OCI-LY1 (cell line): Measurements from ENCODE around the gene AVPR1B.

Experiments used
- H2AFZ ChIP-seq: fragments of 200-600 bp; sonication (generic), shearing (Covaris generic); 2 replicates; pipeline ENCODE4 v1.6.0; 2014; ENCODE audit warnings: antibody characterized with exemption, mild to moderate bottlenecking, low read length
- H3F3A ChIP-seq: fragments of 200-600 bp; sonication (generic), shearing (Covaris generic); 2 replicates; pipeline ENCODE4 v1.6.0; 2014; ENCODE audit warnings: mild to moderate bottlenecking, antibody characterized with exemption, low read length, moderate library complexity; ENCODE audit not compliant: insufficient read depth
- H3K27ac ChIP-seq: fragments of 200-600 bp; sonication (generic); 2 replicates; pipeline ENCODE4 v1.5.1; 2014; ENCODE audit warnings: low read length, mixed run types, mild to moderate bottlenecking, low read depth; ENCODE audit not compliant: poor library complexity, severe bottlenecking
- H3K27me3 ChIP-seq: fragments of 200-600 bp; sonication (generic); 2 replicates; pipeline ENCODE4 v1.6.0; 2014; ENCODE audit warnings: antibody characterized with exemption, mild to moderate bottlenecking, low read length, moderate library complexity; ENCODE audit not compliant: insufficient read depth
- H3K36me3 ChIP-seq: fragments of 200-600 bp; sonication (generic); 2 replicates; pipeline ENCODE4 v1.6.1; 2014; ENCODE audit warnings: mild to moderate bottlenecking, antibody characterized with exemption, low read length, moderate library complexity, mixed read lengths; ENCODE audit not compliant: insufficient read depth
- H3K4me1 ChIP-seq: fragments of 200-600 bp; sonication (generic); 2 replicates; pipeline ENCODE4 v1.5.1; 2014; ENCODE audit warnings: mild to moderate bottlenecking, low read length, moderate library complexity; ENCODE audit not compliant: insufficient read depth, severe bottlenecking
- H3K4me2 ChIP-seq: fragments of 200-600 bp; sonication (generic), shearing (Covaris generic); 2 replicates; pipeline ENCODE4 v1.6.1; 2014; ENCODE audit warnings: low read length
- H3K4me3 ChIP-seq: fragments of 200-600 bp; sonication (generic); 2 replicates; pipeline ENCODE4 v1.5.1; 2014; ENCODE audit warnings: low read length, low read depth, mild to moderate bottlenecking, mixed read lengths; ENCODE audit not compliant: poor library complexity, severe bottlenecking
- H3K79me2 ChIP-seq: fragments of 200-600 bp; shearing (Covaris generic); 2 replicates; pipeline ENCODE4 v1.6.1; 2016; ENCODE audit warnings: mixed run types, low read length, mixed read lengths; ENCODE audit not compliant: insufficient read depth
- H3K9ac ChIP-seq: fragments of 200-600 bp; sonication (generic), shearing (Covaris generic); 2 replicates; pipeline ENCODE4 v1.6.1; 2014; ENCODE audit warnings: mild to moderate bottlenecking, low read length, mixed read lengths
- H3K9me2 ChIP-seq: fragments of 200-600 bp; sonication (generic), shearing (Covaris generic); 2 replicates; pipeline ENCODE4 v1.6.1; 2014; ENCODE audit warnings: low read depth, mild to moderate bottlenecking, low read length, mixed read lengths
- H3K9me3 ChIP-seq: fragments of 200-600 bp; shearing (Covaris generic); 2 replicates; pipeline ENCODE4 v1.6.1; 2014; ENCODE audit warnings: low read length, mixed read lengths
- H4K20me1 ChIP-seq: fragments of 200-600 bp; sonication (generic), shearing (Covaris generic); 2 replicates; pipeline ENCODE4 v1.6.0; 2016; ENCODE audit warnings: mild to moderate bottlenecking, low read length; ENCODE audit not compliant: insufficient read depth
- EZH2 ChIP-seq: fragments of 200-600 bp; sonication (generic), shearing (Covaris generic); IDR thresholded peaks from 2 replicates; pipeline ENCODE4 v1.8.0; 2017; ENCODE audit warnings: borderline replicate concordance, mixed run types, mild to moderate bottlenecking, antibody characterized with exemption, low read length, moderate library complexity, mixed read lengths
- TF ChIP-seq, protein P1 (sequence below): fragments of 200-600 bp; sonication (generic), shearing (Covaris generic); IDR thresholded peaks from 2 replicates; pipeline ENCODE4 v1.5.1; 2017; ENCODE audit warnings: mild to moderate bottlenecking, antibody characterized with exemption, low read length, moderate library complexity, mixed read lengths

The AVPR1B gene

DNA sequence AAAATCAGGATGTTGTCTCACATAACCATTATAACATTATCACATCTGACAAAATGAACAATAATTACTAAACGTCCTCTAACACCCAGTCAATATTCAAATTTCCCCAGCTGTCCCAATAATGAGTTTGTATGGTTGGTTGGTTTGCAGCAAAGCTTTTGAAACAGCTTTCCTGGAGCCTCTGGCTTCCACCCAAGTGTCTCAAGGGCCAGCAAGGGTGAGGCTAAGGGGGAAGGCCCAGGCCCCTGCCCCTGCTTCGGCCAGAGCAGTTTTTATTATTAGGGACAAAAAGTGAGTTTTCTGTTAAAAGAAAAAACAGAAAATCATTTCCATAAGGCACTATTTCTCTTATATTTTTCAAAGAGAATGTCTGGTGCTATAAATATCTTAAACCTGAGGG is 19.1 kb upstream of the AVPR1B start:
- Histone ChIP-seq H4K20me1 (no peaks in the 10 kb centered on the region), H3K4me2 (no peak overlapping the region), H2AFZ (no peak overlapping the region), H3K9me3 (no peaks in the 10 kb centered on the region), H3F3A (no peaks in the 10 kb centered on the region), H3K4me1 (no peaks in the 10 kb centered on the region), H3K36me3 (no peaks in the 10 kb centered on the region), H3K27me3 (peaks cover 5% of the 10 kb centered on the region; the same call in 1 of the 2 replicates), H3K79me2 (no peaks in the 10 kb centered on the region), H3K27ac (no peak overlapping the region), H3K4me3 (no peak overlapping the region), H3K9me2 (no peaks in the 10 kb centered on the region), H3K9ac (no peak overlapping the region)
- TF ChIP-seq EZH2, result no peak
- TF ChIP-seq, protein P1, sequence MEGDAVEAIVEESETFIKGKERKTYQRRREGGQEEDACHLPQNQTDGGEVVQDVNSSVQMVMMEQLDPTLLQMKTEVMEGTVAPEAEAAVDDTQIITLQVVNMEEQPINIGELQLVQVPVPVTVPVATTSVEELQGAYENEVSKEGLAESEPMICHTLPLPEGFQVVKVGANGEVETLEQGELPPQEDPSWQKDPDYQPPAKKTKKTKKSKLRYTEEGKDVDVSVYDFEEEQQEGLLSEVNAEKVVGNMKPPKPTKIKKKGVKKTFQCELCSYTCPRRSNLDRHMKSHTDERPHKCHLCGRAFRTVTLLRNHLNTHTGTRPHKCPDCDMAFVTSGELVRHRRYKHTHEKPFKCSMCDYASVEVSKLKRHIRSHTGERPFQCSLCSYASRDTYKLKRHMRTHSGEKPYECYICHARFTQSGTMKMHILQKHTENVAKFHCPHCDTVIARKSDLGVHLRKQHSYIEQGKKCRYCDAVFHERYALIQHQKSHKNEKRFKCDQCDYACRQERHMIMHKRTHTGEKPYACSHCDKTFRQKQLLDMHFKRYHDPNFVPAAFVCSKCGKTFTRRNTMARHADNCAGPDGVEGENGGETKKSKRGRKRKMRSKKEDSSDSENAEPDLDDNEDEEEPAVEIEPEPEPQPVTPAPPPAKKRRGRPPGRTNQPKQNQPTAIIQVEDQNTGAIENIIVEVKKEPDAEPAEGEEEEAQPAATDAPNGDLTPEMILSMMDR, result no peak

DNA sequence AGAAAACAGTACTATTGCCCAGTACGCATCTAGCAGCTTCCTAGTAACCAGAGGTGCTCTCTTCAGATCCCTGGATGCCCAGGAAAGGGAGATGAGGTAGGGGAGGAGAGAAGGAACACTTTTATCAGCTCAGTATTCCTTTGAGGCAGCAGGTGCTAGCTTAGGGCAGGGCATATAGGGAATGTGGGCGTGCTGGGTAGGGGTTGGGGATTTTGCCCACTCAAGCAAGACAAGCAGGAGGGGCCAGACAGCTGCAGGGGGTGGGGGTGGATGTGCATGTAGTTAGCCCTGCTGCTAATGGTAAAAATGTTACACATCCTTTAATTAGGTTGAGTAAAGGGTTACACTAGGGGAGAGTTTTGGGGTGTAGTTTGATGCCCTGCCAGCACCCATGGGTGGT is 18.1 kb upstream of the AVPR1B start:
- Histone ChIP-seq H3K9me3 (no peaks in the 10 kb centered on the region), H3K4me3 (no peak overlapping the region), H3K9me2 (no peaks in the 10 kb centered on the region), H3K4me2 (no peak overlapping the region), H3K27ac (no peak overlapping the region), H3K27me3 (peaks cover 6% of the 10 kb centered on the region; the same call in 1 of the 2 replicates), H4K20me1 (no peaks in the 10 kb centered on the region), H2AFZ (no peak overlapping the region), H3K79me2 (no peaks in the 10 kb centered on the region), H3F3A (no peaks in the 10 kb centered on the region), H3K4me1 (no peaks in the 10 kb centered on the region), H3K36me3 (no peaks in the 10 kb centered on the region), H3K9ac (no peak overlapping the region)
- TF ChIP-seq, protein P1, result no peak
- no peak for TF ChIP-seq EZH2

DNA sequence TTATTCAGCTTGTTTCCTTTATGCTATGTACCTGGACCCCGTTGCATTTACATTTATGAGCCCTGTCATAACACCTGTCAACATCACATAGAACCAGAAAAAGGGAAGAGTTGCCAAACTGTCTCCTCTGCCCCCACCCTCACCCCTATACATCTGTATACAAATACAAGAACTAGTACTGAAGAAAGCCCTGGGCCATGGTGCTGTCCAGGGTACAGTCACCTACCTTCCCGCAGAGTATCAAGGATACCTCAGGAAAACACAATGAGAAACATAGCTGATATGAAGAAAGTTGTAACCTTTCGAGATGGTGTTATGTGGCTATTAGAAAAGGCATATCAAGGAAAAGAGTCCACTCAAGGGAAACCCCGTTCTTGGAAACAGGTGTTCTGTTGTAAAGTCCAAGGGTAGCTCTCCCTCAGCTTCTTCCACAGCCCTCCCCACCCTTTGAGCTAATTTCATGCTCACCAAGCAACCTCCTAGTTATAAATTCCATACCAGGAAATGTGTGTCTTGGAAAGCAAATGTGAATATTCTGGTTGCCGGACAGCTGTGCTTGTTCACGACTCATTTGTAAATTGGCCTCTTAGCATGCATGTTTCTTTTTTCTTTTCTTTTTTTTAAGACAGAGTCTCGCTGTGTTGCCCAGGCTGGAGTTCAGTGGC is 16.7 kb upstream of the AVPR1B start:
- H3K27ac ChIP-seq, result no peak overlapping the region
- TF ChIP-seq EZH2, result no peak
- TF ChIP-seq, protein P1, result no peak
- H4K20me1 ChIP-seq, result no peaks in the 10 kb centered on the region
- peaks cover 6% of the 10 kb centered on the region; the same call in 1 of the 2 replicates for H3K27me3 ChIP-seq
- H2AFZ ChIP-seq, result no peak overlapping the region
- no peaks in the 10 kb centered on the region for H3F3A ChIP-seq
- no peak overlapping the region for H3K9ac ChIP-seq
- no peaks in the 10 kb centered on the region for H3K36me3 ChIP-seq
- H3K4me1 ChIP-seq, result no peaks in the 10 kb centered on the region
- no peak overlapping the region for H3K4me2 ChIP-seq
- no peaks in the 10 kb centered on the region for H3K9me3 ChIP-seq
- H3K9me2 ChIP-seq, result no peaks in the 10 kb centered on the region
- H3K4me3 ChIP-seq, result no peak overlapping the region
- H3K79me2 ChIP-seq, result no peaks in the 10 kb centered on the region
